Stimulated activated CD4-positive, alpha-beta T cell treated with anti-CD3 and anti-CD28 coated beads, Interleukin-2, amount 100 ng/mL, for 24 hours (primary cell): Measurements from ENCODE around the gene TMEM240.
"Not testable (repeated sequence)": the region's sequence is repeated elsewhere in the genome, so short reads cannot be mapped to it uniquely, and the experiment has no call there.

Experiments
- DNase-seq, 2 donors: peaks; one replicate each; pipeline ENCODE4 v3.0.0-alpha.2; 2020

The TMEM240 gene

DNA sequence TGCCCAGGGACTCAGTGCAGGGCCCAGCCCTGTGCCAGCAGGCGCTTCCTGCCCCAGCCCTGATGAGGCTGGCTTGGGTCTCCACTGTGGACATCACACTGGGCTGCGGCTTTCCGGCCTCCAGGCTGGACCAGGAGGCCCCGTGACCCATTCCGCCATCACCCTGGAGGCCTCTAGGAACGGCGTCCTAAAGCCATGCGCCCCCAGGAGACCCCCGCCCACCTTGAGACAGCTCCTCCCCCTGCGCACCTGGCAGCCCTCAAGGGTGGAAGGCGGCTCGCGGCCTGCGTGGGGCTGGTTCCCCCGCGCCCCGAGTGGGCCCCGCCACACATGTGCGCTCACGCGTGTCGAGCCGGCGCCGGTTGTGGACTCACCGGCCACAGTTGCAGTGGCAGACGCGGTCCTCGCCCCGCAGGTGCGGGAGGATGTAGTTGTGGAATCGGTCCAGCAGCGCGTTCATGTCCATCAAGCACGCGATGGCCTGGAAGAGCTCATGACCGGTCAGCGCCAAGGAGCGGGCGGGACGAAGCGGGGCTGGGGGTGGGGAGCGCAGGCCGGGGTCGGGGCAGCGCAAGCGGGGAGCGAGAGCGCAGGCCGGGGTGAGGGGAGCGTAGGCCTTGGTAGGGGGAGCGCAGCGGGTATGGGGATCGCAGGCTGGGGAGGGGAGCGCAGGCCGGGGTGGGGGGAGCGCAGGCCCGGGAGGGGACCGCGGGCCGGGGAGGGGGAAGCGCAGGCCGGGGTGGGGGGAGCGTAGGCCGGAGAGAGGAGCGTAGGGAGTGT lies 924 bp downstream of the TMEM240 start:
- no peak for DNase-seq

DNA sequence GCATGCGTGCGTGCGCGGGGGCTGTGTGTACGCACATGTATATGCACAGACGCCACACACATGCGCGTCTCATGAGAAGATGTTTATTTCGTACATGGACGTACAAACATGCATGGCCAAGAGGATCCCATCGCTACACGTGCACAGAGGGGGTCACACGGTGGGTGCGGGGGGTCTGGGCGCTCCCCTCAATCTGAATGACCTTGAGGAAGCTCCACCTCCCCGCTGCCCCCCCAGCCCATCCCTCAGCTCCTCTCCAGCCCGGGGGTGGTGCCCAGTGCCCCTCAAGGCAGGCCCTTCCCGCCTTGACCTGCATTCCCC lies 1.5 kb downstream of the TMEM240 start:
- no peak for DNase-seq

DNA sequence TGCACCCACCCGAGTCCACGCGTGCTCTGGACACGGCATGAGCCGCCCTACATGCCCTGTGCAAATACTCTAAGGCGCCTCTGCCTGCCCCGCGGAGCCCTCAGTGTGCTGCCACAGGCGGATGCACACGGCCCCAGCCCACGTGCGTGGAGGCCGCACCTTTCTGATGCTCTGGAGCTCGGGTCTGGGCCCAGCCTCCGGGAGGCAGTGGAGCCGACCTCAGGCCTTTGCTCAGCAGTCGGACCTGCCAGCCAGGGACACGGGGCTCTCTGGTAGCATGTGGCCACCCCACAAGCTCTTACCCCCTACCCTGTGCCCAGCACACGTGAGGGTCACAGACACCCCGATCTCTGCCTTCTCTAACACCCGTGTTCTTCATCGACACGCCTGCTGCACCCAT lies 2.1 kb downstream of the TMEM240 start:
- DNase-seq: no peak

DNA sequence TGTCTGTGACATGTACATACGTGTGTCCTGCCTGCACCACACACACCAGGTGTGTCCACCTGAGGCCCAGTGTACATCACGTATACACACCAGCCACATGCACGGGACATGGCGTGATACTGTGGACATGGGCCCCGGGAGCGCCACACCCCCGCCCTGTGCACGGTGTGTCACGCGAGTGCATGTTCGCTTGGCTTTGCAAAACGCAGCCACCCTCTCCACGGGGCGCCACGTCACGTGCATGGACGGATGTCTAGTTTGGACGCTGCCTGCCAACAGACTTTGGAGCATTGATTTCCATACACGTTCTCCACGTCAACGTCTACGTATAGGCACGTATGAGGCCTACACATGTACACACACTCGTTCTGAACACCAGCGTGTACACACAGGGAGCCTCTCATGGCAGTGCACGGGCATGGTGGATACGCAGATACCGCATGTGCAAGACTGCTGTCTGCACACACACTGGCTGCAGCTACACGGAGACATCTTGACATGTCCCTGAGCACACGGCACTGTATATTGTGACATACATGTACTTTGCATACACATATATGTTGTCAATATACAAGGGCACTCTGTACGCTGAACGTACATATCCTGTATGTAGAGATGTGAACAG lies 2.7 kb downstream of the TMEM240 start:
- no peak for DNase-seq

DNA sequence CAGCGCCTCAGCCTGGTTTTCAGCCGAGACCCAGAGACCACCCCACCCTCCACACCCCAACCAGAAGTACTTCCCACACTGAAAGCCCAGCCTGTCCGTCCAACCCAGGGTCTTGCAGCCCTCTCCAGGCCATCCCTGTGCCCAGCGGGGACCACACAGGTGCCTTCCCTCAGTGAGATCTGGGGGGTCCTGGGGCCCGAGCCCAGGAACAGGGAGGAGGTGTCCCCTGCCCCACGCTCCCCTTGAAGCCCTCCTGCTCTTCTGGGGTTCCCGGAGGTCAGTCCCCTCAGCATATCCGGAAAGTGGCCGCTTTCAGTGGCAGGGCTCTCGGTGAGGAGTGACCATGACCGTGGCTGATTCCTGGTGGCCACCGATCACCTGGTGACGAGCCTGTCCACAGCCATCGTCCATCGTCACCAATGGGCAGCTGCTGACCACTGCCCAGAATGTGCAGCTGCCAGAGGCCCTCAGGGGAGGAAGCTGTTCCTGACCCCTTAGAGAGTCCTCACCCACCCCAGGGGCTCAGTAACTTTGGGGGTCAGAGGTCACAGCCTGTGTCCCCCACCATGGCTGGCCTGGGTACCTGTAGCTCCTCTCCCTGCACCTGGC lies 3.4 kb downstream of the TMEM240 start:
- no peak for DNase-seq

DNA sequence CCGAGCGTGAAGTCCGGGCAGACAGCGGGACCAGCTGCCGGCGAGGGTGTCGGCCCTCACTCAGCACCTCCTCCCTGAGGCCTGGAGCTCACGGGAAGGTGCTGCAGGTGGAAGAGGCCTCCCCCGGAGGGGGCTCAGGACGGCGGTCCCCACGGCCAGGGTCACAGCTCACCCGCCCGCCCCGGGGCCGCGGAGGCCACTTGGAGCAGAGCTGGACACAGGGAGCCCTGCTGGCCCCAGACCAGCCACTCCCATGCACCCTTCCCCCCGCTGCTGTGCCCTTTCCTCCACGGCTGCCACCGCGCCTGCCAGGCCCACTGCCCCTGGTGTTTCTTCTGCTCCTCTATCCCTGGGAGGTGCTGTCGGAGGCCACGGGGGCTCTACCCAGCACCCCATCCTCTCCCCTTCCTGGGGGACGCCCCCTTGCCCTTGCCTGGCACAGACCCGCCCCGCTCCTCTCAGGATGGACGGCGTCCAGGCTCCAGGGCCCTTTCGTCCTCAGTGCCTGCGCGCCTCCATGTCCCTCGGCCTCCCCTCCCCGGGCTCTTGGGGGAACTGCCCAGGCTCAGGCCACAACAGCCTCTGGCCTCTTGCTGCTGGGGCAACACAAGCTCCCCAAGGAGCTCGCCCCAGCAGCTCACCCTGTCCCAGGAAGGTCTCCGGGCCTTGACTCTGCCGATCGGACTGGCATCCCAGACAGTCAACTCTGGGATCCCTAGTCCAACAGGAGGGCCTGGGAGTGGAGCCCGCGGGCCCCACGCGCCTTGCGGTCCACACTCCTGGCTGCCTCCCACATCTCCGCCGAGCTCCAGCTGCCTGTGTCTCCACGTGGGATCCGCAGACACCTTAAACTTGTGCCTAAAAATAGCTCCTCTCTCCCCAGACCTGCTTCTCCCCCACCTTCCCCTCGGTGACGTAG lies 4.1 kb downstream of the TMEM240 start:
- DNase-seq: no peak

DNA sequence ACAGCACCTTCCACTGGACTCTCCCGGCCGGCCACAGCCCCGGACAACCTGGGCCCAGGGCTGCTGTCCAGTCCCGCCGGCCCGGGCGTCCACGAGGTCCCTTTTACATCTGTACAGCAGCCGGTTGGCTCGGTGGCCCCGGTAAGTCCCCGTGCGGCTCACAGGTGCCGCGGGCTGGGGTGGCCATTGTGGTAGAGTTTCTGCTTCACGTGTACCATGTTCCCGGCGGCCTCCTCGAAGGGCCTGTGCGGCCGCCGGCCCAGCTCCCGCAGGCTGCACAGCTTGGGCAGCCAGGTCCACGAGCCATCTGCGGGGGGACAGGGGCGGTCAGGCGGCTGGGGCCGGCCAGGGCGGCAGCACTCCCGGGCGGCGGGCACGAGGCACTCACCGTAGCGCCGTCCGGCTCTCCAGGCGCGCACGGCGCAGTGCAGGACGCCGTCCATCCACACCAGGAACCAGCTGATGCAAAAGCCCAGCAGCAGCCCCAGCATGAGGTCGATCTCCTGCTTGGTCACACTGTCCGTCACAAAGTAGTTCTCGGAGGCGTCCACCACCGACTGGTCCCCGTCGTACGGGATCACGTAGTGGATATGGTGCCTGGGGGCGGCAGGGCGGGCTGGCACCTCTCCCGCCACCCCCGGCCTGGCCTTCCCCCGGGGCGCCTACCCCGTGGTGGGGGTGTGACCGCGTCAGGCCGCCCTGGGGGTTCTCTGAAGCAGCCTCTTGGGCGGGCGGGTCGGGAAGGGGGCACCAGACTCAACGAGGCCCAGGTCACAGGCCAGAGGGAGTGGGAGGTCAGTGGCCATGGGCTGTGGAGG lies 5.0 kb downstream of the TMEM240 start:
- no peak for DNase-seq

DNA sequence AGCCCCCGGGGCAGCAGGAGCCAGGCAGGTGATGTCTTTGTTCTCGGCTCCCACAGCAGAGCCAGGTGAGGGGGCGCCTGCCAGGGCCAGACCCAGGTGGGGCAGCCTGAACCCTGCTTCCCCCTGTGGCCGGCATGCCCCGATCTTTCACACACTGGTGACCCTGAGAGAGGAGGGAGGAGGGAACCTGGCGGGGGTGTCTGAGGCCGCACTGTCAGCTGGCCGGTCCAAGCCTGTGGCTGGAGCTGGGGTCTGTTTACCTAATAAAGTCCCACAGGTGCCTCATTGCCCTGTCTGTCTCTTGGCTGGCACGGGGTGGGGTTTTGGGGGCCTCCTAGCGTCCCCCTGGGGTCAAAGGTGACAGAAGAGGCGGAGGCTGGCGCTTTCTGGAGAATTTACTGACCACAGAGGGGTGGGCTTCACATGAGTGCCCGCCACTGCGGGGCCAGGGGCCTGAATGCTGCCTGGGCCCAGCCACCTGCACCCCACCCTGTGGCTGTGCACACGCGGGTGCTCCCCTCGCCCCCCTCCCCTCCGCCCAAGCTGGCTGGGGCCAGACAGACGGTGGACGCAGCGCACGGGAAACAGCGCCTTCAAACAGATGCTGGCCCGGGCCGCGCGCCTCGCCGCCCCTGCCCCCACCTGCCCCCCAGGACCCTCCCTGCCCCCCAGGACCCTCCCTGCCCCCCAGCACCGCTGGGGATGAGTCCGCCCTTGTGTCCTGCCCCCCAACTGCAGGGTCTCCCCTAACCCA lies 5.8 kb downstream of the TMEM240 start:
- DNase-seq: no peak

DNA sequence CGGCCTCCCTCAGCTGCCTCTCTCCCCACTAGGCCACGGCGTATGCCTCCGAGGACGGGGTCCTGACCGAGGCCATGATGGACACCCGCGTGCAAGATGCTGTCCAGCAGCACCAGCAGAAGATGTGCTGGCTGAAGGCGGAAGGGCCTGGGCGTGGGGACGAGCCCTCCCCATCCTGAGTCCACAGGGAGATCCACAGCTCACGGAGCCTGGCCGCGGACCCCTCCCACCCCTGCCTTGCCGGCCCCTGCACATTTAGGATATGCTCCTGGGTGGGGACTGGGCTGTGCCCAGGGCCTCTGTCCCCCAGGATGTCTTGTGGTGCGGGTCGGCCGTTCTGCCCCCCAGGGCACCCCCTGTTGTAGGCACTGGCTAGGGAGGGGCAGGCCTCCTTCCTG lies 6.5 kb downstream of the TMEM240 start:
- DNase-seq: not testable (repeated sequence)

DNA sequence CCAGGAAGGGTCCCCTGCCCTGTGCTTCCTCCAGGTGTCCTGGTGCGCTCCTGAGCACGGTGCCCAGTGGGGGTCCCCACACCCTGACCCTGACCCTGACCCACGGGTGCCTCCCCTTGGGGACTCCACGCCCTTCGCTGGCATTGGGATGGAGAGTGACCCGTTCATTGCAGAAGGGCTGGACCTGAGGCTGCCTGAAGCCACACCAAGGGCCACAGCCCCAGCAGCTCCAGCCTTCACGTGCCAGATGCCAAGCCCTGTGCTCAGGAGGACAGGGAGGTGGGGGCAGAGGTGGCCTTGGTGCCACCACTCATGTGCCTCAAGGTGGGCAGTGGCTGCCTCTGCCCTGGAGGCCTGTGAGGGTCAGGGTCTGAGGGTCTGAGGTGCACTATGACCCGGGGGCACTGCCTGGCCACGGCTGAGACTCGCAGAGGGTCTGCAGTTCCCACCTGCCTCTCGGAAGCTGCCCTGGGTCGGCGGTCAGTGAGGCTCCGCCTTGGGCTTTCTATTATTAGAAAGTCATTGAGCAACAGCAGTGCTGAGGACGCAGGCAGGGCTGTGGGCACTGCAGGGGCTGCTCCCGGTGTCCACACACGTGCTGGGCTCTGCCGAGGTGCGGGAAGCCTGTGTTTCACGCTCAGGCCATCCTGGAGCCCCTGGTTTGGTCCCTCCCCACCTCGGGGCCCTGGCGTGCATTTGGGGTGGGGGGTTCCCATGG lies 7.1 kb downstream of the TMEM240 start:
- DNase-seq: not testable (repeated sequence)

DNA sequence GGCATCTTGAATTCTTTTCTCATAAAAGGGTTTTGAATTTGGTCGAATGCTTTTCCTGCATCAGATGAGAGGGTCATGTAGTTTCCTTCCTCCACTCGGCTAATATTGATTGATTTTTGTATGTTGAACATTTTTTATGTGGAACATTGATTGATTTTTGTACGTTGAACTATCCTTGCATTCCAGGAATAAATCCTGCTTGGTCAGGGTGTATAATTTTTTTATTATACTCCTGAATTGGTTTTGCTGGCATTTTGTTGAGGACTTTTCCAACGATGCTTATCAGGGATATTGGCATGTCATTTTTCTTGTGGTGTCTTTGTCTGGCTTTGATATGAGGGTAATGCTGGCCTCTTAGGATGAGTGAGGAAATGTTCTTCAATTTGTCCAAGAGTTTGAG lies 8.5 kb downstream of the TMEM240 start:
- no peak for DNase-seq

DNA sequence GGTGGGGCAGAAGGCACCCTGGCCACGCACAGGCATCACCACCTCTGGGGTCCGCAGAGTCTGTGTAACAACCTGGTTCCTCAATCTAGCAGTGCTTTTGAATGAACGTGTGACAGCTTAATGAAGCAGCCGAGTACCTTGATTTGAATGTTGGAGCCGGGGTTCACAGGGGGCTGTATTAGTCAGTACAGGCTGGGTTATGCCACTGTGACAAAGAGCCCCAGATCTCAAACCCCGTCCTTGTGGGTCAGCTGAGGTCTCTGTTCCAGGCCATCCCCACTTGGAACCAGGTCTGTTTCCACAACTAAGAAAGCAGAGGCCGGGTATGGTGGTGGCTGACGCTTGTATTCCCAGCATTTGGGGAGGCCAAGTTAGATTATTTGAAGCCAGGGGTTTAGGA lies 10.5 kb downstream of the TMEM240 start:
- DNase-seq: no peak

DNA sequence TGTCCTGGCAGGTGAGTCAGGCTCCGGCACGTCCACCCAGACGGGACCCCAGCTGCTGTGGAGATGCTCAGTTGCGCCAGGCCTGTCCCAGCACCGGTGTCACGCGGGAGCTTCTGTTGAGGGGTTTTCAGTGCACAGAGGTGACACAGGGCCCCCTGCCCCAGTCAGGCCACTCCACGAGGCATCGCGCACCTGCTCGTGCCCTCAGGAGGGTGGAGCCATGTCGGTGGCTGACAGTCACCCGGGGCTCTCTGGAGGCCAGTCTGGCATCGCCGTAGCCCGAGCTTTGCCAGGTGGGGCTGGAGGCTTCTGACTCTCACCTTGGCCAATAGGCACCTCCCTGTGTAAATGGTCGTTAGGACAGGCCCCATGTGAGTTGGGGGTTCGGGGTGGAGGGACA lies 11.1 kb downstream of the TMEM240 start:
- DNase-seq: no peak

DNA sequence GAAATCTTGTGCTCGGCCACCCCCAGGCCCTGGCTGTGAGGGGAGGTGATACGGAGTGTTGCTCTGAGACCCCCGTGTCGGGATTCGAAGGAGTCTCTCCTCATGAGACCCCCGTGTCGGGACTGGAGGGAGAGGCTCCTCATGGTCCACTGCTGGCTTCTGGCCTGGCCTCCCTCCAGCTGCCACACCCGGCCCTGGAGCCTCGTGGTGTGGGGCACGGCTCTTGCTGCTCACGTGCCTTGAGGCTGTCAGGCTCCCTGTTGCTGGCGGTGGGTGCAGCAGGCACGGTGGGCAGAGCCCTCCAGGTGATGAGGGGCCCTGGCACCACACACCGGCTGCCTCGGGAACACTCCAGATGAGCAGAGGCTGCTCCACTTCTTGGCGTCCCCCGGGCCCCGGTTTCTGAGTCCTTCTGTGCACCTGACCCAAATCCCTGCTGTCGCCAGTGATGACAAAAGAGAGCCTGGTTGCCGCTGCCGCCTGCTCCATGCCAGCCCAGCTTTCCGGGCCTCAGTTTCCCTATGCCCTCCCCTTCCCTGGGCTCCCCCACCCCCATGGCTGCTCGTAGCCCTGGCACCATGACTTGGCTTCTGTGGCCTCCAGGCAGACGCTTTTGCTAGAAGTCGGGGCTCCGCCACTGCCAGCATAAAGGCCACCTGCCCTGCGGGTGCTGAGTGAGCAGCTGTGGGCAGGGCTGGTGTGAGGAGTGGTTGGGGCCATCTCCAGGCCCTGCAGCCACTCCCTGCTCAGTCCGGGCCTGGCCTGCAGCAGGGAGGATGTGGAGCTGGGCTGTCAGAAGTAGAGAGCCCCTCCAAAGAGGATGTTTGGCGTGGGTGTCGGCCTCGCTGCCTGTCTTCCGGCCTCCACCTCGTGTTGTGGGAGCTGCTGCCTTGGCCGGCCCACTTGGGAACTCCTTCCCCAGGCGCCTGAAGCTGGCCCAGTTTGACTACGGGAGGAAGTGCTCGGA lies 11.8 kb downstream of the TMEM240 start:
- DNase-seq: no peak

DNA sequence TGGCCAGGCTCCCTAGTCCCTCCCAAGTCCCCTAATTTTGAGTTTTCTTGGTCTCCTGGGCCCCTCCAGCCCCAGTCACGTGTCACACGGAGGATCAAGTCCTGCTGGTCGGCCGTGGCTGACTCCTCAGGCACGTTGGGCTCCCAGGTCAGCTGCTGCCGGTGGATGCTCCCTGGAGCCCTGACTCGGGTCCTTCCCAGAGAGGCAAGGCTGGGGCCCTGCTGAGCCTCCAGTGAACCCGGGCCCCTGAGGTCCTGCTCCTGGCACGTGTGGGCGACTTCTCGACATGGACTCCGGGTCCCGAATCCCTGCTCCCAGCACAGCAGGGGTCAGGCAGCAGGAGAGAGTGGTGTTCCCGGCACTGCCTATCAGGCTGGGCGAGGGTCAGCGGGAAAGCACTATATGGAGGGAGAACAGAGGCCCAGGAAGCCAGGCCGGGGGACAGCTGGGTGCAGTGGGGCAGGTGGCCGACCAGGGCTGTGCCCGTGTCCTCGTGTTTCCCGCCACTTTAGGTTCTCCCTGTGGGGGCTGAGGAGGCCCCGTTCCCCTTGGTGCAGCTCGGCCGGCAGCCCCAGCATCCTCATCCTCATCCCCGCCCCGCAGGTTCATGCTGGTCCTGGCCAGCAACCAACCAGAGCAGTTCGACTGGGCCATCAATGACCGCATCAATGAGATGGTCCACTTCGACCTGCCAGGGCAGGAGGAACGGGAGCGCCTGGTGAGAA lies 13.2 kb downstream of the TMEM240 start:
- no peak for DNase-seq

DNA sequence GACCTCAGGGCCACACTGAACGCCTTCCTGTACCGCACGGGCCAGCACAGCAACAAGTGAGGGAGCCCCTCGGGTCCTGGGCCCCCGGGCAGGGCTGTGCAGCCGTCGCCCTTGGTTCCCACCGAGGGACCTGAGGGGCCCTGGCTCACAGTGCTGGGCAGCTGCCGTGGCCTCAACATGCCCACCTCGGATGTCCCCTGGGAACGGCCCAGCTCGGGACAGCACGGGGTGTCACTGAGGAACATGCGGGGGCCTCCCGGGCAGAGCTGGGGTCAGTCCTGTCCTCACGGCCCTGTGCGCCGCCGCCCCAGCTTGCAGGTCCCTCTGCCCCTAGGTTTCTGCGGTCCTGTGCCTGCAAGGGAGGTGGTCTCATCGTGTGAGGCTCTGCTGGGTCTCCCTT lies 13.9 kb downstream of the TMEM240 start:
- DNase-seq: not testable (repeated sequence)

DNA sequence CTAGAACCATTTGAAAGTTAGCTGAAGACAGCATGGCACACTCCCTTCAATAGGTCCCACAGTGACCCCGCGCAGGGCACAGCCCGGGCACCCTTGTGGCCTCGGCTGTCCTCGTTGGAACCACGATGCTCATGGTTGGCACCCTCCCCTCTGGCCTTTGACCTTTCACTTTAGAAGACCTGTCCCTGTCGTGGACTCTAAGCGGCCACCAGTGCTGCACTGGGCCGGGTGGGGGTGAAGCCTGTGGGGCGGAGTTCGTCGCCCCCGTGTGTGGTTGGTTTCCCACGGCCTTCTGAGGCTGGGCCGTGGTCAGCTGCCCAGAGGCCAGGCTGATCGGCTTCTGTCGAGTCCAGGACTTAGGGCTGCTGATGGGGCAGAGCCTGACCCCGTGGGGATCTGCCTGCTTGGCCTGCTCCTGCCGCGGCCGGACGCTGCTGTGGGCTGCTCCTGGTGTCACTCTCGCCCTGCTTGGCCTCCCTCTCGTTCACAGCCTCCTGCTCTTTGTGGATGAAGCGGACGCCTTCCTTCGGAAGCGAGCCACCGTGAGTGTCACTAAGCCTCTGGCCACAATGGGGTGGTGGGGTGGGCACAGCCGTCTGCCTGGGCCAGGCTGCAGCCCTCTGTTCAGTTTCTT lies 15.6 kb downstream of the TMEM240 start:
- DNase-seq: not testable (repeated sequence)

DNA sequence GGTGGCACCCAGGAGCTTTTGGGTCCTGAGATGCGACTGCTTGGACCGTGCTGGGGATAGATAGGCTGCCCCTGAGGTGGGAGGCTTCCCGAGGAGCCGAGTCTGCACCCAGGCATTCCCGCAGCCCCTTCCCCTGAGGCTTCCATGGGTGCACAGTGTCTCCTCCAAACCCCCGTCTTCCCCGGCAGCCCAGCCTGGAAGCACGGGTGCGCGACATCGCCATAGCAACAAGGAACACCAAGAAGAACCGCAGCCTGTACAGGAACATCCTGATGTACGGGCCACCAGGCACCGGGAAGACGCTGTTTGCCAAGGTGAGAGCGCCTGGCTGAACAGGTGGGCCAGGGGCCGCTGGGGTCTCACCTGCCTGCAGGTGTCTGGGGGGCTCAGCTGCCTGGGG lies 16.8 kb downstream of the TMEM240 start:
- DNase-seq: not testable (repeated sequence)

DNA sequence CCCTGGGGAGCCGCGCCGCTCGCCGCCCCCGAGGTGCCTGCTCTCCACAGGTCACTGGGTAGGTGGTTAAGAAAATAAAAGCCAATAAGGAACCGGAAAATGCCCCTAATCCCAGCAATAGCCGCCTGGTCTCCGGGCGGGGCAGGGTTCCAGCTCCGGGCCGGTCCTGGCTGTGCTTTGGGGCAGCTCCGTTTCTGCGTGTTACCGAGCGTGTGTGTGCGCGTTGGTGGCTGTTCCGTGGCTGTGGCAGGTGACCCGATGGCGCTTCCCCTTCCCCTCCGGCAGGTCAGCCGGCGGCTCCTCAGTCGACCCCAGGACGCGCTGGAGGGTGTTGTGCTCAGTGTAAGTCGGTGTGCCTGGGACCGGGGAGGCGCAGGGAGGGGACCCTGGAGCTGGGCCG lies 17.2 kb downstream of the TMEM240 start:
- DNase-seq: not testable (repeated sequence)
